Panc1 (cell line): Measurements from ENCODE around the gene TRPV6.

Source experiments
- POLR2AphosphoS5 ChIP-seq: IDR thresholded peaks from 2 replicates; pipeline ENCODE4 v1.6.1; 2012; ENCODE audit warnings: mild to moderate bottlenecking, low read depth, low read length, moderate library complexity
- SIN3A ChIP-seq: IDR thresholded peaks from 2 replicates; pipeline ENCODE4 v1.6.1; 2012; ENCODE audit warnings: low read depth, mild to moderate bottlenecking, low read length, moderate library complexity, borderline replicate concordance; ENCODE audit not compliant: insufficient read depth
- TCF7L2 ChIP-seq: IDR thresholded peaks from 2 replicates; pipeline ENCODE4 v1.6.1; 2011; ENCODE audit warnings: mild to moderate bottlenecking, low read depth, low read length, inconsistent platforms
- TF ChIP-seq, protein P1 (sequence below): fragments of 450-650 bp; IDR thresholded peaks from 2 replicates; pipeline ENCODE4 v1.5.1; 2017; ENCODE audit warnings: mild to moderate bottlenecking
- TF ChIP-seq, protein P2 (sequence below), 2 experiments: IDR thresholded peaks; 2 replicates each; pipeline ENCODE4 v1.6.1; 2011 to 2012; ENCODE audit warnings: low read depth in 2 of 2, control low read depth in 1 of 2, low read length in 1 of 2, mild to moderate bottlenecking in 1 of 2, moderate library complexity in 1 of 2; ENCODE audit not compliant: insufficient read depth in 1 of 2

DNA sequence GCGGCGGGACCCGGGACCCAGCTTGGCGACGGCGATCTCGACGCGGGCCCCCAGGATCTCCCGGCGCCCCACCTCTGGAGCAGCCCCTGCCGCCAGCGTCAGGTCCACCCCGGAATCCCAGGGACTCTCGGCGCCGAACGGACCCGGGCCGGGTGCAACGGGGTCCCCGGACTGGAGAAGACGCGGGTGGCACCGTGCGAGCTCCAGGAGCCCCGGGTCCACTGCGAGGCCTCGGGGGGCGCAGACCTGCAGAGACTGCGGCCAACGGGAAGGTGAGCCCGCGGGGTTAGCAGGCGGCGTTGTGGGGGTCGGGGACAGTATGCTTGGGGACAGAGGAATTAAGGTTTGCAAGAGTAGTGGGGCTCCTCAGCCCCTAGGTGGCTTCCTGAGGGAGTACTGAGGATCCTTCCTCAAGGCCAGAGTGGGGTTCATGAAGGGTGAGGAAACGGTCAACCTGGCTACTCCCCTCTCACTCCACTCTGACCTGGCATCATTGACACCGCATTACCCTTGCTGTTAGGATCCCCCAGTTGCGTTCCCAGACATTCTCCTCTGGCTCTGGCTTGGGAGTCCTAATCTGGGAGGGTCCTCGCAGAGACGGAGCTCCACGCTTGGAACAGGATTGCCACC lies 30.3 kb downstream of the TRPV6 start:
- TF ChIP-seq, protein P1, sequence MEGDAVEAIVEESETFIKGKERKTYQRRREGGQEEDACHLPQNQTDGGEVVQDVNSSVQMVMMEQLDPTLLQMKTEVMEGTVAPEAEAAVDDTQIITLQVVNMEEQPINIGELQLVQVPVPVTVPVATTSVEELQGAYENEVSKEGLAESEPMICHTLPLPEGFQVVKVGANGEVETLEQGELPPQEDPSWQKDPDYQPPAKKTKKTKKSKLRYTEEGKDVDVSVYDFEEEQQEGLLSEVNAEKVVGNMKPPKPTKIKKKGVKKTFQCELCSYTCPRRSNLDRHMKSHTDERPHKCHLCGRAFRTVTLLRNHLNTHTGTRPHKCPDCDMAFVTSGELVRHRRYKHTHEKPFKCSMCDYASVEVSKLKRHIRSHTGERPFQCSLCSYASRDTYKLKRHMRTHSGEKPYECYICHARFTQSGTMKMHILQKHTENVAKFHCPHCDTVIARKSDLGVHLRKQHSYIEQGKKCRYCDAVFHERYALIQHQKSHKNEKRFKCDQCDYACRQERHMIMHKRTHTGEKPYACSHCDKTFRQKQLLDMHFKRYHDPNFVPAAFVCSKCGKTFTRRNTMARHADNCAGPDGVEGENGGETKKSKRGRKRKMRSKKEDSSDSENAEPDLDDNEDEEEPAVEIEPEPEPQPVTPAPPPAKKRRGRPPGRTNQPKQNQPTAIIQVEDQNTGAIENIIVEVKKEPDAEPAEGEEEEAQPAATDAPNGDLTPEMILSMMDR: no peak
- TF ChIP-seq, protein P2, sequence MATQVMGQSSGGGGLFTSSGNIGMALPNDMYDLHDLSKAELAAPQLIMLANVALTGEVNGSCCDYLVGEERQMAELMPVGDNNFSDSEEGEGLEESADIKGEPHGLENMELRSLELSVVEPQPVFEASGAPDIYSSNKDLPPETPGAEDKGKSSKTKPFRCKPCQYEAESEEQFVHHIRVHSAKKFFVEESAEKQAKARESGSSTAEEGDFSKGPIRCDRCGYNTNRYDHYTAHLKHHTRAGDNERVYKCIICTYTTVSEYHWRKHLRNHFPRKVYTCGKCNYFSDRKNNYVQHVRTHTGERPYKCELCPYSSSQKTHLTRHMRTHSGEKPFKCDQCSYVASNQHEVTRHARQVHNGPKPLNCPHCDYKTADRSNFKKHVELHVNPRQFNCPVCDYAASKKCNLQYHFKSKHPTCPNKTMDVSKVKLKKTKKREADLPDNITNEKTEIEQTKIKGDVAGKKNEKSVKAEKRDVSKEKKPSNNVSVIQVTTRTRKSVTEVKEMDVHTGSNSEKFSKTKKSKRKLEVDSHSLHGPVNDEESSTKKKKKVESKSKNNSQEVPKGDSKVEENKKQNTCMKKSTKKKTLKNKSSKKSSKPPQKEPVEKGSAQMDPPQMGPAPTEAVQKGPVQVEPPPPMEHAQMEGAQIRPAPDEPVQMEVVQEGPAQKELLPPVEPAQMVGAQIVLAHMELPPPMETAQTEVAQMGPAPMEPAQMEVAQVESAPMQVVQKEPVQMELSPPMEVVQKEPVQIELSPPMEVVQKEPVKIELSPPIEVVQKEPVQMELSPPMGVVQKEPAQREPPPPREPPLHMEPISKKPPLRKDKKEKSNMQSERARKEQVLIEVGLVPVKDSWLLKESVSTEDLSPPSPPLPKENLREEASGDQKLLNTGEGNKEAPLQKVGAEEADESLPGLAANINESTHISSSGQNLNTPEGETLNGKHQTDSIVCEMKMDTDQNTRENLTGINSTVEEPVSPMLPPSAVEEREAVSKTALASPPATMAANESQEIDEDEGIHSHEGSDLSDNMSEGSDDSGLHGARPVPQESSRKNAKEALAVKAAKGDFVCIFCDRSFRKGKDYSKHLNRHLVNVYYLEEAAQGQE (IDR thresholded peaks at IDR 0.05; ENCODE audit: insufficient read depth in 1 of 2, low read depth in 2 of 2, low read length in 1 of 2): no peak
- no peak for TF ChIP-seq POLR2AphosphoS5
- no peak for TF ChIP-seq TCF7L2
- no peak for TF ChIP-seq SIN3A
